Panc1 (cell line): ENCODE data around the gene GRIK4. TPM values are rescaled to one million over a fixed set of nuclear protein-coding genes. Genes with fewer than 3 reads are reported as not detected.

Source experiments
- ATAC-seq: fragments of 200-7000 bp; cut with Tn5 transposase; 2 replicates; pipeline ENCODE4 v1.9.1; 2020; ENCODE audit warnings: mild to moderate bottlenecking, moderate library complexity
- BruUV-seq: library from RNA; stranded (reverse); fragments of 400-500 nt; replicated peaks from 2 replicates; lab custom pipeline; 2021; lab: Mats Ljungman, UMichigan
- CTCF ChIA-PET: fragments of 300-600 bp; sonication (Branson Sonifier 250); formaldehyde crosslinking; loops from one replicate; lab custom pipeline; 2022; ENCODE audit warnings: antibody characterized with exemption; lab: Charles Lee
- POLR2A ChIA-PET: fragments of 300-600 bp; sonication (Branson Sonifier 250); formaldehyde crosslinking; loops from one replicate; lab custom pipeline; 2022; ENCODE audit warnings: antibody characterized with exemption; lab: Charles Lee
- DNase-seq: peaks from one replicate; pipeline ENCODE4 v3.0.0-alpha.2; 2010; ENCODE audit warnings: low read depth, low spot score
- H3K27ac ChIP-seq: 2 replicates; pipeline ENCODE4 v1.5.1; 2011; ENCODE audit warnings: mild to moderate bottlenecking, low read length, inconsistent platforms
- H3K27me3 ChIP-seq: fragments of 200-500 bp; sonication (Bioruptor generic); 2 replicates; pipeline ENCODE4 v1.6.0; 2014; ENCODE audit warnings: low read length, inconsistent platforms; ENCODE audit not compliant: control insufficient read depth, insufficient read depth
- H3K36me3 ChIP-seq: fragments of 200-500 bp; sonication (Bioruptor generic); 2 replicates; pipeline ENCODE4 v1.5.1; 2014; ENCODE audit warnings: inconsistent platforms, mild to moderate bottlenecking, low read length, moderate library complexity; ENCODE audit not compliant: control insufficient read depth, insufficient read depth
- H3K4me1 ChIP-seq: 2 replicates; pipeline ENCODE4 v1.5.1; 2011; ENCODE audit warnings: inconsistent platforms, mild to moderate bottlenecking, low read length, moderate library complexity; ENCODE audit not compliant: control insufficient read depth, insufficient read depth
- H3K4me3 ChIP-seq, 2 experiments: 2 replicates each; pipeline ENCODE4 v1.5.1; 2011 to 2012; ENCODE audit warnings: low read depth in 2 of 2, low read length in 2 of 2, mild to moderate bottlenecking in 2 of 2, inconsistent platforms in 1 of 2, moderate library complexity in 1 of 2
- H3K9me3 ChIP-seq: fragments of 200-500 bp; sonication (Bioruptor generic); 2 replicates; pipeline ENCODE4 v1.5.1; 2014; ENCODE audit warnings: low read depth, mild to moderate bottlenecking, inconsistent platforms, low read length, moderate library complexity; ENCODE audit not compliant: control insufficient read depth, insufficient read depth
- CTCF ChIP-seq: fragments of 450-650 bp; IDR thresholded peaks from 2 replicates; pipeline ENCODE4 v1.5.1; 2017; ENCODE audit warnings: mild to moderate bottlenecking
- POLR2AphosphoS5 ChIP-seq: IDR thresholded peaks from 2 replicates; pipeline ENCODE4 v1.6.1; 2012; ENCODE audit warnings: mild to moderate bottlenecking, low read depth, low read length, moderate library complexity
- REST ChIP-seq, 2 experiments: IDR thresholded peaks; 2 replicates each; pipeline ENCODE4 v1.6.1; 2011 to 2012; ENCODE audit warnings: low read depth in 2 of 2, control low read depth in 1 of 2, low read length in 1 of 2, mild to moderate bottlenecking in 1 of 2, moderate library complexity in 1 of 2; ENCODE audit not compliant: insufficient read depth in 1 of 2
- SIN3A ChIP-seq: IDR thresholded peaks from 2 replicates; pipeline ENCODE4 v1.6.1; 2012; ENCODE audit warnings: low read depth, mild to moderate bottlenecking, low read length, moderate library complexity, borderline replicate concordance; ENCODE audit not compliant: insufficient read depth
- TCF7L2 ChIP-seq: IDR thresholded peaks from 2 replicates; pipeline ENCODE4 v1.6.1; 2011; ENCODE audit warnings: mild to moderate bottlenecking, low read depth, low read length, inconsistent platforms
- in situ Hi-C: cut with HindIII; loops from 2 replicates; pipeline ENCODE4 v1.10.0; 2016; ENCODE audit warnings: low sequenced_read_pairs, low pct_unique_long_range_greater_than_20kb
- intact Hi-C: fragments of 100-400 bp; cut with micrococcal nuclease; formaldehyde crosslinking; loops from one replicate; pipeline ENCODE4 v1.10.0; 2022; ENCODE audit not compliant: unreplicated experiment
- total RNA-seq: library from RNA; stranded (reverse); gene quantifications from one replicate; pipeline ENCODE4 v1.2.1, GENCODE V29; 2021; ENCODE audit not compliant: unreplicated experiment

Gene GRIK4
- total RNA-seq, 1 experiment from 2014 or later, result 0.62 TPM

- no peaks in the 10 kb centered on the region for H3K36me3 ChIP-seq
- no peak overlapping the region for H3K27ac ChIP-seq
- intact Hi-C loops, result no loop called here
- no peaks in the 10 kb centered on the region for H3K4me1 ChIP-seq
- no peaks in the 10 kb centered on the region for H3K27me3 ChIP-seq
- DNase-seq (no peak), ATAC-seq (no peak)
- in situ Hi-C loops, result no loop called here
- no peak overlapping the region for H3K4me3 ChIP-seq
- POLR2A ChIA-PET, result no interaction called here
- H3K9me3 ChIP-seq, result peaks cover 4% of the 10 kb centered on the region
- CTCF ChIA-PET, result no interaction called here
- TF ChIP-seq REST (IDR thresholded peaks at IDR 0.05; ENCODE audit: insufficient read depth in 1 of 2, low read depth in 2 of 2, low read length in 1 of 2), result no peak
- no peak for TF ChIP-seq SIN3A
- no peak for TF ChIP-seq TCF7L2
- no peak for TF ChIP-seq CTCF
- TF ChIP-seq POLR2AphosphoS5, result no peak
- BruUV-seq, result no TSS peak
Measured at GRCh38 chr11:120615391-120615790, 103.8 kb downstream of the GRIK4 start.

- ChIA-PET POLR2A (no interaction called here), CTCF (no interaction called here)
- Histone ChIP-seq H3K4me1 (no peaks in the 10 kb centered on the region), H3K36me3 (no peaks in the 10 kb centered on the region), H3K9me3 (peaks cover 4% of the 10 kb centered on the region), H3K27me3 (no peaks in the 10 kb centered on the region), H3K27ac (no peak overlapping the region), H3K4me3 (no peak overlapping the region)
- TF ChIP-seq TCF7L2 (no peak), POLR2AphosphoS5 (no peak), CTCF (no peak), REST (IDR thresholded peaks at IDR 0.05; ENCODE audit: insufficient read depth in 1 of 2, low read depth in 2 of 2, low read length in 1 of 2) (no peak), SIN3A (no peak)
- ATAC-seq, result no peak
- in situ Hi-C loops (no loop called here), intact Hi-C loops (no loop called here)
- no peak for DNase-seq
- no TSS peak for BruUV-seq
Measured at GRCh38 chr11:120618399-120618798, 106.9 kb downstream of the GRIK4 start.
